HG03159 (cell line): Measurements from ENCODE around the gene SLC35G1.

ENCODE experiments used
- ATAC-seq: cut with Tn5 transposase; IDR thresholded peaks from one replicate; pipeline ENCODE4 v1.9.1; 2021; ENCODE audit warnings: mild to moderate bottlenecking, moderate library complexity; ENCODE audit not compliant: unreplicated experiment

SLC35G1 gene

DNA sequence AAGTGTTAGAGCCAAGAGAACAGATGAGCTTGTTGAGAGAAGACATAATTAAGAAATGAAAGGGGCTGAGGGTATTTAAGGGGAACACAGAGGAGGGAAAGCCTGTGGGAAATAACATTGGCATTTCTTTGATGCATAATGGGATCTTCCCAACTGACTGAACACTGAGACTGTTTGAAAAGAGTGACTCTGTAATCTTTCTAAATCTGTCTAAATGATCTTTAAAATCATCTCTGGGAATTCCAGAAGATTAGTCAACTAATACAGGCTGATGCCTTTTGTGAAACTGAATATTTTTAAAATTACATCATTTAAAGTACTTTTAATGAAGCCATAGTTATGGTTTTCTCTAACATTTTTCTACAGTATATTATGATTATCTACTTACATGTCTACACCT, 17.4 kb upstream of the SLC35G1 start:
- ATAC-seq = no peak

DNA sequence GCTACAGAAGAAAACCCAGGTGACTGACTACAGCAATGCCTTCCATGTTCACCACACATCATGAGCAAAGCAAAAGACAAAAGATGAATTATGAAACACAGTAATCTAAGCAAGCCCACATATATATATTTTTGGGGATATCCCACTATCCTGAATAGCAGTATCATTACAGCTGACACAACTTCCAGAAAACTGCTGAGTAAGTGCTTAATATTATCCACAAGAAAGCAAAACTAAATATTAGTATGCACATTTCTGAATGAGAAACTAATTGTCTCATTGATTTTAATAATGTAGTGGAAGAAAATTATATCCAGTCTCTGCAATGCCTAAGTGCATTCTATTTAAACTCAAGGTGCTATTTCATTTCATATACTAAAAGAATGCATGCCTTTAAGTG, 14.5 kb upstream of the SLC35G1 start:
- no peak for ATAC-seq

GRCh38 chr10:93894516-93895378, 969 bp downstream of the SLC35G1 start:
- ATAC-seq = peak; percentile 2

- ATAC-seq = no peak
Measured at GRCh38 chr10:93897070-93897780, 3.4 kb downstream of the SLC35G1 start.

GRCh38 chr10:93899109-93899508, 5.3 kb downstream of the SLC35G1 start:
- no peak for ATAC-seq

DNA sequence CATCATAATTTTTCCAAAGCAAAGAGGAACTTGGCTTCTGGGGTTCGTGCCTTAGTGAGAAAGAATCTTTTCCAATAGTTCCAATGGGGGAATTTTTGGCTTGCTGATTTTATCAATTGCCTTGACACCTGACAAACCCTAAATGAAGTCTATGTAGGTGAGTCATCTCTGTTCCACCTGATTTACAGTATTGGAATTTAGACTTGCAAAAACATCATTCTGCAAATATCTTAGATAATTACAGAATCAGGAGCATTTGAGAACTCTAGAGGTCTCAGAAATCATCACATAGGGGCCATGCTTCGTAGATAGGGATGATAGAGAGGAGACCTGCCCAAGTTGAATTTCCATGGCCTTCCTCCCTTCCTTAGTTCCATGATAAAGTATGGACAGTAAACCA, 9.3 kb downstream of the SLC35G1 start:
- ATAC-seq = no peak

- ATAC-seq = no peak
Measured at GRCh38 chr10:93904901-93905300, 11.1 kb downstream of the SLC35G1 start.

- no peak for ATAC-seq
Measured at GRCh38 chr10:93907059-93907458, 13.3 kb downstream of the SLC35G1 start.

GRCh38 chr10:93911866-93912265, 18.1 kb downstream of the SLC35G1 start:
- ATAC-seq = no peak

DNA sequence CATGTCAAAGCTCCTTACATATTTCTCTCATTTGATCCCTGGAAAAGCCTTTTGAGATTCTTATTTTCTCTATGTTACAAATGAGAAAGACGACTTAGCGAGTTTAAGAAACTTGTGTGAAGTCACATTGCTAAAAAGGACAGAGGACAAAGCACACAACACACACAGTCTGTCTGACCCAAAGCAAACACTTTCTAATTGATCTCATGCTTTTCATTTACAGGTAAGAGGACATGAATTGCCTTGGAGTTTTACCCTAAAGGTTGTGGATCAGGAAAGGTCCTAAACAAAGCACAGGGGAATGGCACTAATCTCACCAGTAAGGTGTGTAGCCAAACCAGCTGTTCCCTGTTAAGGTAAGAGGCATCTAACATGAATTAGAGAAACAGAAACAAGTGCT, 18.7 kb downstream of the SLC35G1 start:
- no peak for ATAC-seq

- ATAC-seq = no peak
Measured at GRCh38 chr10:93913706-93914105, 19.9 kb downstream of the SLC35G1 start.

- no peak for ATAC-seq
Measured at GRCh38 chr10:93915598-93915997, 21.8 kb downstream of the SLC35G1 start.

DNA sequence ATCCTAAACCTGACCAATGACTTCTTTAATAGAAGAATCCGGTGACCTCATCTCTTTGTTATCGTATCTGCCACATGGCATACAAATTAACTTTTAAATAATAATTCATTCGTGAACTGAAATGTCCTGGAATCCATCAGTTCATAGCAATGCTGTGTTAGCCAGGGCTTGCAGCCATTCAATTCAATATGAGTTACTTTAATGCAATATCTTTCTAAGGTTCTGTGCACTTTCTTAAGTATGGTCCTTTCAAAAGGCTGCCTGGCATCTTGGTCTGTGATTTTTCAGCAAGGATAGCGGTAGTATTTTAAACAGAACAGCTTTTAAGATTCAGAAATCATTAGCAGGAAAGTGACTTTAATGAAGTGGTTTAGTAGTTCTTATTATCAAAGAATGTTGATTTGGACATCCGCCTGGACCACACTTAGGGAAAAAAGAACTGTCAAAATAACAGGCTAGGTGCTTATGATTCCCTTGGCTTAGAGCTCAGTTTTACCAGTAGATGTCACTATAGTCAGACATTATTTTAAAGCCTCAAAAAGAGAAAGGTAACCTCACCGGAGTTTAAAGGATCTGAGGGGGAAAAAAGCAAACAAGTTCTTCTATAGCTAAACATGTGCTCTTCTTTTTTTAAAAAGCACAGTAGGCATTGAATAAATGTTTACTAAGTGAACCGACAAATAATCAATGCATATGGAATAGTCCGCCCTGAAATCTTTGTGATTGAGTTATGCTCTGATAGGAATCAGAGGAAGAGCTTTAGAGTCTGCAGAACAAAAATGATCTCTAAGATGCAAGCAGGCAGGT, 22.7 kb downstream of the SLC35G1 start:
- no peak for ATAC-seq

GRCh38 chr10:93917064-93917391, 23.2 kb downstream of the SLC35G1 start:
- ATAC-seq = no peak

GRCh38 chr10:93917821-93918220, 24.0 kb downstream of the SLC35G1 start:
- ATAC-seq = no peak

- ATAC-seq = no peak
Measured at GRCh38 chr10:93921338-93921737, 27.6 kb downstream of the SLC35G1 start.

DNA sequence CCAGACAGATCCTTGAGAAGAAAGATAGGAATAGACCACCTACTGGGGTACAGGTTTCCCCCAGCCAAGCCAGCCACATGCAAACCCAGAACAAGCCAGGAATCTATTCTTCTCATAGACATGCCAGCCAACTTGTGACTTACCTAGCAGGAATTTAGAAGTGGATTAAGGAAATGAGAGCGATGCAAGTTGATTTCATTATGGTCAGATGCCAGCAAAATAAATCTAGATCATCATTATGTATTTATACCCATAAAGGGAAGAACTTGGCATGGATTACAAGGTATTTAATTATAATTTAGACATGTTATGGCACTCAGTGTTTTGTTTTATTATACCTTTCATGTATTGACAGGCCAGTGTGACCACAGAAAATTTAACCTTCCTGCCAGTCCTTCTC, 32.8 kb downstream of the SLC35G1 start:
- no peak for ATAC-seq

GRCh38 chr10:93938140-93938539, 44.4 kb downstream of the SLC35G1 start:
- no peak for ATAC-seq

DNA sequence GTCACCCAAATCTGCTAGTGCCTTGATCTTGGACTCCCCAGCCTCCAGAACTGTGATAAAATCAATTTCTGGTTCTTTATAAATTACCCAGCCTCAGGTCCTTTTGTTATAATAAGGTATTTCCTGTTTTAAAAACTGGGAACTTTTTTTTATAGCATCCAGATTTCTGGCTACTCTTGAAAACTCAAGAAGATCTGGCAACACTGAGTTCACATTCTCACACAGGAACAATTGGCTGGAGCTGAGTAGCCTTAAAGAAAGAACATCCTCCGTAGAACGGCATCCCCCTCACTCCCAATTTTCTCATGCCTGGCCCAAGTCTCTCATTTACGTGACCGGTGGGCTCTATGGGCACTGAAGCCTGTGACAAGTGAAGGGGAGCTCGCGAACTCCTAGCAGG, 47.1 kb downstream of the SLC35G1 start:
- ATAC-seq = no peak

DNA sequence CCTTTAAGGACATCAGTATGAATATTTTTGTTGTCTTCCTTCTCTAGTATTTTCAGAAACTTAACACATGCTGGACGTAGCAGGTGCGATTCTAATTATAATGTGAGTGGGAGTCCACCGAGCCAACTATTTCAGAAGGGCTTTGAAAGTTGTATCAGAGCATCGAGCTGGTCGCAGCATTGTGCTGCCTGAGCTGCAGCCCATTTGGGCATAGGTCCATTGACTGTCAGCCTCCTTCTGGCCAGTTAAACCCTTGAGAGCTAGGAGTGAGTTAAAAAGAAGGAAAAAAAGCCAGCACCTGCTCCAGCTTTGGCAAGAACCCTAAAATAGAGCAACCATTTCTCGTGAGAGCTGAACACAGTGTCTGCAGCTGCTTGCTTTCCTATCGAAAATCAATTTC, 47.8 kb downstream of the SLC35G1 start:
- no peak for ATAC-seq

DNA sequence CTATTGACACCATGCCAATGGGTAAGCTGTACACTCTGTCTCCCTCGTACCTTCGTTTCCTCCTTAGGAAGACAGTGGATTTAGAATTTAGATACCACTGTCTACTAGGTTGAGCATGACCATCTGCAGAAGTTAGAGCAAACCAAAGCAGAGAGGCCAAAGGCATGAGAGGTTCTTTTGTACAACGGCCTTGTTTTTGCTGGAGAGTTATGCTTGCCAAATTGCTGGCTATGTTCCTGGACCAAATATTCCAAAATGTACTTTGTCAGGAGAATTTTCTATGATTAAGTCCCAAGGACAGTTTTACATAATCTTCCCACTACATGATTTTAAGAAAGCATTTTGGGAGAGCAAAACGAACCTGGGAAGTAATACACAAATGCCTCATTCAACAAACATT, 52.0 kb downstream of the SLC35G1 start:
- no peak for ATAC-seq

DNA sequence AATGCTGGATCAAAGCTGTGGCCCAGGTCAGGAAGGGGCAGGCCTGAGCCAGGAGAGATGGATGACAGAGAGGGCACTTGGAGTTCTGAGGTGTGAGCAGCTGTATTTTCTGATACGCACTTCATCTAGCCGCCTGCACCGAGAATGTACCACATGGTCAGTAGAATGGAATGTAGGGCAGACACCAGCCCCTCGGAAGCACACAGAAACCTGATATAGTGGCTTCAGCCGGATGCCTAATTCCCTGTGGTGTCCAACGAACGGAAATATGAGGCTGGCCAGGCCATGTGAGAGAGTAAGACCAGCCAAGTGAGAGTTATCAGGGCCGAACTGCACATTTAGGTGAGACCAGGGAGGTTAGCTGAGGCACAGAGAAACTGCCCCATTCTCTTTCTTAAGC, 53.3 kb downstream of the SLC35G1 start:
- no peak for ATAC-seq
